ENCODE data around the gene XAF1. TPM values are rescaled to one million over a fixed set of nuclear protein-coding genes. Genes with fewer than 3 reads are reported as not detected.
"Not testable (repeated sequence)": the region's sequence is repeated elsewhere in the genome, so short reads cannot be mapped to it uniquely, and the experiment has no call there.

The XAF1 gene
- polyA plus RNA-seq, 3 donors from 2014 or later: 9.7 to 79.6 (median 39.2) TPM

- Mint-ChIP-seq H3K4me3 (no peak overlapping the region), H3K27ac (no peak overlapping the region), H3K9me3 (no peaks in the 10 kb centered on the region), H3K36me3 (no peaks in the 10 kb centered on the region), H3K27me3 (ENCODE audit: low read depth in 3 of 3) (peaks cover 0 to 11% (median 9%) of the 10 kb centered on the region in 3 donors), H3K4me1 (no peaks in the 10 kb centered on the region)
- no peak for DNase-seq
Observed at GRCh38 chr17:6796887-6797490, 41.1 kb downstream of the XAF1 start.

DNA sequence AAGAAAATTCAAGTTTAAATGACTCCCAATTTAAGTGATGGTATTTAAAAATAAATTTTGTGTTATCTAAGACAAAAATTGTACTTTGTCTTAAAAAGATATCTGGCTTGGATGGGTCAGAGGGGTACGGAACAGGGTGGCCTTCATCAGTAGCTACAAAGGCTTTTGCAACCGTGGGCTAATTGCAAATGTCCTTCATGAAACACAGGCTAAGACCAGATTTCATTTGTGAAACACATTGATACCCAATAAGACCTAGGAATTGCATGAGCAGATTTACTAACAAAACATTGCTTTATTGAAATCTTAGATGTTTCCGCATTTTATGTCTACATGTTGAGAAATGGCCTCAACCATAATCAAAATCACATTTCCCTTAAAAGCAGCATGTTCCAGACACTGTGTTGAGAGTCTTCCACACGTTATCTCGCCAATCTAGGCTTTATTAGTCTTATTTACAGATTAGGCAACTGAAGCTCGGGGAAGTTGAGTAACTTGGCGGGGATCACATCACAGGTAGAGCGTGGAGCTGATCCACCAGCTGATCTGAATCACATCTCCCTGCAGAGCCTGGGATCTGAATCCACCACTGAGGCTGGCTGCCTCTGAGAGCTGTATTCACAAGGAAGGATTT lies 42.0 kb downstream of the XAF1 start:
- Mint-ChIP-seq H3K27me3 (ENCODE audit: low read depth in 3 of 3) (peaks cover 0 to 11% (median 8%) of the 10 kb centered on the region in 3 donors), H3K36me3 (no peaks in the 10 kb centered on the region), H3K27ac (no peak overlapping the region), H3K4me3 (no peak overlapping the region), H3K4me1 (no peaks in the 10 kb centered on the region), H3K9me3 (no peaks in the 10 kb centered on the region)
- DNase-seq: no peak

GRCh38 chr17:6799738-6800137 lies 43.9 kb downstream of the XAF1 start:
- no peak overlapping the region for H3K27ac Mint-ChIP-seq
- H3K36me3 Mint-ChIP-seq: no peaks in the 10 kb centered on the region
- no peak overlapping the region for H3K4me3 Mint-ChIP-seq
- peaks cover 0 to 10% (median 7%) of the 10 kb centered on the region in 3 donors for H3K27me3 Mint-ChIP-seq (ENCODE audit: low read depth in 3 of 3)
- no peaks in the 10 kb centered on the region for H3K4me1 Mint-ChIP-seq
- DNase-seq: no peak
- H3K9me3 Mint-ChIP-seq: no peaks in the 10 kb centered on the region

- H3K36me3 Mint-ChIP-seq: no peaks in the 10 kb centered on the region
- no peak for DNase-seq
- no peaks in the 10 kb centered on the region for H3K4me1 Mint-ChIP-seq
- no peaks in the 10 kb centered on the region for H3K9me3 Mint-ChIP-seq
- peaks cover 0 to 15% (median 7%) of the 10 kb centered on the region in 3 donors for H3K27me3 Mint-ChIP-seq (ENCODE audit: low read depth in 3 of 3)
- H3K4me3 Mint-ChIP-seq: no peak overlapping the region
- no peak overlapping the region for H3K27ac Mint-ChIP-seq
Observed at GRCh38 chr17:6800422-6801027, 44.7 kb downstream of the XAF1 start.

GRCh38 chr17:6811510-6811909 lies 55.7 kb downstream of the XAF1 start:
- no peaks in the 10 kb centered on the region for H3K4me1 Mint-ChIP-seq
- H3K9me3 Mint-ChIP-seq: no peaks in the 10 kb centered on the region
- H3K4me3 Mint-ChIP-seq: no peak overlapping the region
- no peak overlapping the region for H3K27ac Mint-ChIP-seq
- no peaks in the 10 kb centered on the region for H3K36me3 Mint-ChIP-seq
- H3K27me3 Mint-ChIP-seq (ENCODE audit: low read depth in 3 of 3): peaks cover 0 to 12% (median 3%) of the 10 kb centered on the region in 3 donors
- DNase-seq: no peak

- Mint-ChIP-seq H3K4me3 (no peak overlapping the region), H3K4me1 (no peaks in the 10 kb centered on the region), H3K36me3 (no peaks in the 10 kb centered on the region), H3K27me3 (ENCODE audit: low read depth in 3 of 3) (peaks cover 0 to 12% (median 3%) of the 10 kb centered on the region in 3 donors), H3K9me3 (no peaks in the 10 kb centered on the region), H3K27ac (no peak overlapping the region)
- no peak for DNase-seq
Observed at GRCh38 chr17:6812295-6812694, 56.4 kb downstream of the XAF1 start.

DNA sequence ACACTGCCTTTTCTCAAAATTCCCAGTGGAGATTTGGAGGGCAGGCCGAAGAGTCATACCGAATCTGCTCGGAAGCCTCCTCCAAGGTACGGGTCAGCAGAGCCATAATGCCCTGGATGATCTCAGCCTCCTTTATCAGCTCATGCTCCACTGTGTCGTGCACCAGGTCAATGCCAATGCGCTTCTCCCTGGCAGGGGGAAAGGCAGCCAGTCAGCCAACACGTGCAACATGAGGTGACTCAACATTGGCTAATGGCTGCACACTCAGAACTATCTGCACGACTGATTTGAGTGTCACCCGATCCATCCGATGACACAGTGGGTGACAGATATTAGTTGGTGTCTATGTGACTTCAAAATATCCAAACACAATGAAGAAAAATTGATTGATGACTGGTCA lies 59.9 kb downstream of the XAF1 start:
- H3K4me1 Mint-ChIP-seq: no peaks in the 10 kb centered on the region
- H3K36me3 Mint-ChIP-seq: no peaks in the 10 kb centered on the region
- H3K27me3 Mint-ChIP-seq (ENCODE audit: low read depth in 3 of 3): peaks cover 0 to 10% (median 3%) of the 10 kb centered on the region in 3 donors
- H3K9me3 Mint-ChIP-seq: peaks cover 0 to 3% (median 0%) of the 10 kb centered on the region in 6 donors
- no peak overlapping the region for H3K27ac Mint-ChIP-seq
- H3K4me3 Mint-ChIP-seq: no peak overlapping the region
- DNase-seq: no peak

GRCh38 chr17:6816368-6816767 lies 60.5 kb downstream of the XAF1 start:
- H3K27ac Mint-ChIP-seq; H3K9me3 Mint-ChIP-seq; H3K27me3 Mint-ChIP-seq (ENCODE audit: low read depth in 3 of 3); H3K4me3 Mint-ChIP-seq; DNase-seq; H3K4me1 Mint-ChIP-seq; H3K36me3 Mint-ChIP-seq: not testable (repeated sequence)

DNA sequence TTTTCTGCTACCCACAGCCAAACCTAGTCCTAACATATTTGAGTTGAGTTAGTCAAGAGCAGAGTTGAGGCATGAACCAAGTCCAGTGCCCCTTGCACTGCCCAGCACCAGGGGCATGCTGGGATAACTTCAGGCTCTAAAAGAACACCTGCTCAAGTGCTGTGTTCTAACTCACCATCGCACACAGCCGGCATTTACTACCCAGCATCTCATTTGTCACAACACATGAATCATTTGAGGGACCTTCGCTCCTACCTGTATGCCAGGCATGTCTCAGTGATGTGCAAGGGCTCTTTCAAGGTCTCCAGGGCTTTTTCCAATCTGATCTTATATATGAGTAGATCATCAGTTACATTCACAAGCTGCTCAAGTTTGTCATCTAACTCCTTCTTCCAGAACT lies 63.1 kb downstream of the XAF1 start:
- H3K27me3 Mint-ChIP-seq (ENCODE audit: low read depth in 3 of 3): peaks cover 0 to 14% (median 4%) of the 10 kb centered on the region in 3 donors
- no peak for DNase-seq
- no peaks in the 10 kb centered on the region for H3K36me3 Mint-ChIP-seq
- no peak overlapping the region for H3K27ac Mint-ChIP-seq
- H3K4me3 Mint-ChIP-seq: no peak overlapping the region
- peaks cover 0 to 3% (median 0%) of the 10 kb centered on the region in 6 donors for H3K9me3 Mint-ChIP-seq
- H3K4me1 Mint-ChIP-seq: no peaks in the 10 kb centered on the region

- no peaks in the 10 kb centered on the region for H3K4me1 Mint-ChIP-seq
- H3K4me3 Mint-ChIP-seq: no peak overlapping the region
- no peak for DNase-seq
- H3K27ac Mint-ChIP-seq: no peak overlapping the region
- no peaks in the 10 kb centered on the region for H3K36me3 Mint-ChIP-seq
- peaks cover 0 to 14% (median 9%) of the 10 kb centered on the region in 3 donors for H3K27me3 Mint-ChIP-seq (ENCODE audit: low read depth in 3 of 3)
- H3K9me3 Mint-ChIP-seq: peaks cover 0 to 6% (median 0%) of the 10 kb centered on the region in 6 donors
Observed at GRCh38 chr17:6823011-6823442, 67.2 kb downstream of the XAF1 start.

Other genes with a start within 250 kb of the XAF1 start
- gene PITPNM3, start 199.5 kb upstream of the XAF1 start, polyA plus RNA-seq: under 1 TPM in 1 of 3 donors, not detected in 2; 0.02 TPM
- 1 to 10 TPM in 2 of 3 donors, under 1 TPM in 1; 0.19 to 2.0 (median 1.1) TPM for gene KIAA0753, start 115.3 kb upstream of the XAF1 start, polyA plus RNA-seq
- 100 to 1,000 TPM in 2 of 3 donors, 10 to 100 TPM in 1; 79.2 to 111 (median 107) TPM for gene TXNDC17, start 115.0 kb upstream of the XAF1 start, polyA plus RNA-seq
- 10 to 100 TPM; 34.0 to 50.8 (median 34.4) TPM for gene MED31, start 104.4 kb upstream of the XAF1 start, polyA plus RNA-seq
- 1 to 10 TPM in 2 of 3 donors, not detected in 1; 1.7 to 5.2 TPM for gene C17orf100, start 104.3 kb upstream of the XAF1 start, polyA plus RNA-seq
- gene SLC13A5, start 42.7 kb upstream of the XAF1 start, polyA plus RNA-seq: not detected
- not detected for gene FBXO39, start 20.2 kb downstream of the XAF1 start, polyA plus RNA-seq
- gene TEKT1, start 75.7 kb downstream of the XAF1 start, polyA plus RNA-seq: not detected
- under 1 TPM; 0.24 to 0.92 (median 0.83) TPM for gene ALOX12, start 240.0 kb downstream of the XAF1 start, polyA plus RNA-seq